Stimulated activated CD4-positive, alpha-beta T cell treated with anti-CD3 and anti-CD28 coated beads, Interleukin-2, amount 100 ng/mL, for 48 hours (primary cell): Measurements from ENCODE around the gene USP51.
"Not testable (repeated sequence)": the region's sequence is repeated elsewhere in the genome, so short reads cannot be mapped to it uniquely, and the experiment has no call there.

Experiments
- DNase-seq, 2 donors: peaks; one replicate each; pipeline ENCODE4 v3.0.0-alpha.2; 2020

Gene USP51

DNA sequence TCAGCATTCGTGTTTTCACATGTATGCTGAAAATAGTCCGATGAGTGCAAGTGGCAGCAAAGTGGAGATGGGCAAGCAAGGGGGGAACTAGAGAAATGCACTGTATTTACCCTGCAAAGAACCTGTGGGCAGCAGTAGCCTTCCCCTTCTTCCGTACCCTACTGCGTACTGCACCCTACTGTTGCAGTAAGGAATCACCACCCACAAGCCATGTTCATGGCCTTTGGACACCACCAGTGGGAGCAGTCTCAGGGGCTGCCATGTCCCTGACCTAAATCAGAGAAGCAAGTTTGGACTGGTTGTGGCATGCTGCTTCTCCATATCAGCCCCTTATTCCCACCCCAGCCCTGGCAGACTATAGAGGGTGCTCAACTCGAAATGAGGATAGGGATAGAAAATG, 25.6 kb downstream of the USP51 start:
- not testable (repeated sequence) for DNase-seq

DNA sequence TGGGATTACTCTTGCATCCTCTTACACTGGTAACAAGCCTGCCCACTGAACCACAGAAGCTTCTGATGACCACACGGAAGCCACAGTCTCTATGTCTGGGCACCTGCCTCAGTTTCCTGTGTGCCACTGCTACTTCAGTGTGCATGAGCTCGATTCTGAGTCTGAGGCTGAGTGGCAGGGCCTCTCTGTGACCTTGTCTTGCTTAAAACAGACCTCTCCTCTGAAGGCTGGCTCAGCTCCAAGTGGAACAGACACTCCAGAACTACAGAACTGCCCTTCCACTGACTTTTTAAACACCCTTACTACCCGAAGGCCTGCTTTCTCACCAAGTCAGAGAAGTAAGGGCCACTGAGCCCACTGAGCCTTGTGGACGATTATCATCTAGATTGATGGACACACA, 29.7 kb downstream of the USP51 start:
- DNase-seq: not testable (repeated sequence)

GRCh38 chrX:55459426-55459825, 30.2 kb downstream of the USP51 start:
- not testable (repeated sequence) for DNase-seq

DNA sequence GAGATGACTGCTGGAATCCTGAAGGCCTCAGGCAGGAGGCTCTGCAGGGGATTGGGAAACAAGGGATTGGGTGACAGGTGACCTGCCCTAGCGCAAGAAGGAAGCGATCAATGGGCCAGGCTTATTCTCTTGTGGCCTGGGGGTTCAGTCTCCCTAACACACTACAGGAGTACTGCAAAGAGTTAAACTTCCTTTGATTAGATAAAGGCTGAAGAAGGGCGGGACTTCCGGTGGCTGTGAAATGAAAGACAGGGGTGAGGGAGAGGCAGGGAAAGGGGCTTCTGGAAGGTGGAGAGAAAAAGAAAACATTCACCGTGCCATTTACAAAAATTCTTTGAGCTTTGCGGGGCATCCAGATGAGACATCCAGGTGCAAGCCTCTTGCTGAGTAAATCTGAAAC, 33.9 kb downstream of the USP51 start:
- not testable (repeated sequence) for DNase-seq

DNA sequence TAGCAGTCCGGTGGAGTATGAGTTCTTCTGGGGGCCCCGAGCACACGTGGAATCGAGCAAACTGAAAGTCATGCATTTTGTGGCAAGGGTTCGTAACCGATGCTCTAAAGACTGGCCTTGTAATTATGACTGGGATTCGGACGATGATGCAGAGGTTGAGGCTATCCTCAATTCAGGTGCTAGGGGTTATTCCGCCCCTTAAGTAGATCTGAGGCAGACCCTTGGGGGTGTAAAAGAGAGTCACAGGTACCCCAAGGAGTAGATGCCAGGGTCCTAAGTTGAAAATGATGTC, 36.9 kb downstream of the USP51 start:
- no peak for DNase-seq

GRCh38 chrX:55451990-55452832, 37.4 kb downstream of the USP51 start, which contains the start of gene MAGEH1:
MAGEH1 (plus strand) TSS chrX:55452127; CDS start chrX:55452375, 248 bp downstream.
- peak; percentile 57 to 59 for DNase-seq

DNA sequence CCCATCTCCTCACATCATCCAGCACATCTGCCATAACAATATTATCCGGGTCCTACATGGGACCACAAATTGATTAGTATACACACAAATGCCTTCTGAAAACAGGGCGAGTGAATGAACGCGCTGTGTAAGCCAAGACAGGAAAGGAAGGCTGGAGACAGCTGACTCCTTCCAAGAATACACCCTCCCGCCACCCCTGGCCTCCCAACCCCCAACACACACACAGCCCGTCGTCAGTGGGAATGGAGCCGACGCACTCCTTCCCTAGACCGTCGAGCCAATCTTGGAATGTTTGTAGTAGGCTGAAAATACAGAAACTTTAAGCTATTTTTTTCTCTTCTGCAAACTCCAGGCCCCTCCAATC, 38.0 kb downstream of the USP51 start:
- DNase-seq: no peak

- DNase-seq: no peak
Measured at GRCh38 chrX:55451141-55451540, 38.5 kb downstream of the USP51 start.

- no peak for DNase-seq
Measured at GRCh38 chrX:55450259-55450658, 39.4 kb downstream of the USP51 start.

DNA sequence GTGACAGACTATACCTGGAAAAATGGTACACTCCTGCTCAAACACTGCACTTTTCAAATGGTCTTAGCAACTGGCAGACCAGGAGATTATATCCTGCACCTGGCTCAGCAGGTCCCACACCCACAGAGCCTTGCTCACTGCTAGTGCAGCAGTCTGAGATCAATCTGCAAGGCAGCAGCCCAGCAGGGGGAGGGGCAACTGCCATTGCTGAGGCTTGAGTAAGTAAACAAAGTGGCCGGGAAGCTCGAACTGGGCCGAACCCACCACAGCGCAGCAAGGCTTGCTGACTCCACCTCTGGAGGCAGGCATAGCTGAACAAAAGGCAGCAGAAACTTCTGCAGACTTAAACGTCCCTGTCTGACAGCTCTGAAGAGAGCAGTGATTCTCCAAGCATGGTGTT, 46.2 kb downstream of the USP51 start:
- DNase-seq: not testable (repeated sequence)
